ENCODE data around the gene FZD7.

FZD7 gene

GRCh38 chr2:202014318-202014717 is 19.3 kb upstream of the FZD7 start:
- no peak for DNase-seq (ENCODE audit: low read depth)

- no peak for DNase-seq (ENCODE audit: low read depth)
Observed at GRCh38 chr2:202014759-202015211, 18.9 kb upstream of the FZD7 start.

GRCh38 chr2:202015471-202015870 is 18.2 kb upstream of the FZD7 start:
- no peak for DNase-seq (ENCODE audit: low read depth)

GRCh38 chr2:202016579-202017227 is 17.0 kb upstream of the FZD7 start:
- DNase-seq (ENCODE audit: low read depth) = no peak

DNA sequence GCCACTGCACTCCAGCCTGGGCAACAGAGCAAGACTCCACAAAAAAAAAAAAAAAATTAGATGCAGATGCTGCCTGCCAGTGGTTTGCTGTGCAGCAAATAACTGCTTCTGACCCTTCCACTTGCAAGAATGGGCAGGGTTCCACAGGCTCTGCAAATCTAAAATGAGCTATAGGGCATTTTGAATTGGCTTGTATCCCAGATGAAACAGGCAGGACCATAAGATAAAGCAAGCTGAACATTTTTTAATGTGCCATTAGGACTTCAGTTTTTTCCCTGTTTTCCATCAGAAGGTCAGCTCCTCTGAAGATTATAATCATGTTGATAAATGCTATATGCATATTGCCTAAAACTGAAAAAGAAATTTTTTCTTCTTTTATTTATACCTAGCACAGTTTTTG is 15.7 kb upstream of the FZD7 start:
- DNase-seq (ENCODE audit: low read depth) = no peak

DNA sequence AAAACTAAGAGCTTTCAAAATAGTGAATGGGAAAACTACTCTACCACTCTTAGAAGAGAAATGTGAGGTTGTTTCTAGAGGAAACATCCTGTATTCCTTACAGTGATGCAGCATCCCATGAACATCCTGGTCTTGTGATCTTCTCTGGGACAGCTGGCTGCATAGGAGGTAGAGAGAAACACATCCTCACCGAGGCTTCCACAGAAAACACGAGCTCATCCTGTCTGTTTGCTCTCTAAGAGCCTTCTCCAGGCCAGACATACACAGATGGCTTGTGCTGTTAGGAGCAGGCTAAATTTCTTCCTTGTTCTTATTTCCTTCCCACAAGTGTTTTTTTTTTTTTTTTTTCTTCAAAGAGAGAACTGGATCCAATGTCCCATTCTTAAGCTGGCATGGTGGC is 14.7 kb upstream of the FZD7 start:
- DNase-seq (ENCODE audit: low read depth) = no peak

GRCh38 chr2:202019689-202020450 is 13.8 kb upstream of the FZD7 start:
- DNase-seq (ENCODE audit: low read depth) = no peak

GRCh38 chr2:202022755-202023154 is 10.9 kb upstream of the FZD7 start:
- DNase-seq (ENCODE audit: low read depth) = no peak

DNA sequence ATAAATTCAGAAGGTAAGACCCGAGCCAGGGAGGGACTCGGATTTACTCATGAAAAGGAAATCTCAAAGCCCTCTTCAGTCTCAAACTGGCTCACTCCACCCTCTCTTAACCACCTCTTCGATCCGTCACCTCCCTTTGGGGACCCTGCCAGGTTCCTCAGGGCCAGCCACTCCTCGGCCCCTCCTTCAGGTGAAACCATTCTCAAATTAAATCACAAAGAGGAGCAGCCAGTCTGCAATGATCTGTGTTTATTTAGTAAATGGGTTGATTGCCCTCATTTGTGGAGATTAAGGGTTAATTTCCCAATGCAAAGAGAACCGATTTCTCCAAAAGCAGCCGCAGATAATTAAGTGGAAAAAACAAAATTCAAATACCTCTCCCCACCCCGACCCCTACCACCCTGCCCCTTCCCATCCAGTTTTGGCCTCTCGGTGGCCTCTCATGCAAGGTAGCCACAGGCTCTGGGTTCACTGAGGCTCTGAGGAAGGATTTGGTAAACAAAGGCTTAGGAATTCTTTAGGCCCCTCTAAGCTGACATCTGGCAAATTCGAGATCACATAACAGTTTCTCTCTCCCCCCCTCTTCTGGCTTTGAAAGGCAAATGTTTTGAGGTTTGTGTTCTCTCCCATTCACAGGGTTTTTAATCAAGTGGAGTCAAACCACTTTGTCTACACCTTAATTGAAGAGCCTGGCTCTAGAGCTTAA is 10.3 kb upstream of the FZD7 start:
- no peak for DNase-seq (ENCODE audit: low read depth)

DNA sequence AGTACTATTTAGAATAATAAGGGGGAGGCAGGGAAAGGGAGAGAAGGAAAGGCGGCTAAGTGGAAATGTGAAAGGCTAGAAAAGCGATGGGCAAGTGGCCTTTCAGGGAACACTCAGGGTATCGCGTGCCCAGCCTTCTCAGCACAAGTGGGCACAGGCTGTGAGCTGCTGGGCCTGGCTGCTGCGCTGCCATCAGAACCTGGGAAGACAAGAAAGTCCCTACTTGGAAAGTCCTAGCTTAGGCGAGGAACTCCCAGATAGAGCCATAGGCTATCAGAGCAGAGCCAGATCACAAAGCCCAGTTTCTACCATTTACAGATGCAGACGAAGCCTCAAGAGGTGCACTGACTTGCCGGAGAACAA is 9.8 kb upstream of the FZD7 start:
- no peak for DNase-seq (ENCODE audit: low read depth)

- no peak for DNase-seq (ENCODE audit: low read depth)
Observed at GRCh38 chr2:202024871-202025270, 8.8 kb upstream of the FZD7 start.

DNA sequence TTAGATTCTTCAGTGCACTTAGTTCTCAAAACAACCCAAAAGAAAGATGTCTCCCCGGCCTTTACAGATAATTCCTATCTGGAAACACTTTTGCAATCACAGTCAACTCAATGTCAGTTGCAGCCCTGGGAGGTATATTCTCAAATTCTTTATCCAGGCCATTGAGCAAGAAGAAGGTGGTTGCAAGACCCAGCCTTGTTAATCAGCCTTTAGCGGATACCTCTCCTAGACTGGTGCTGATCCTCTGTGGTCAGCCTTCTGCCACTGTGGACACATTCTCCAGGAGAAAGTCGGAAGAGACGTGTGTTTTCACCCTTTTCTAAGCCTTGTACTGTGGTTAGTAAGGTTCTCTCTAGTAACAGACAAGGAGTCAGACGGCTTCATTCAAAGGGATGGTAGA is 7.8 kb upstream of the FZD7 start:
- no peak for DNase-seq (ENCODE audit: low read depth)

DNA sequence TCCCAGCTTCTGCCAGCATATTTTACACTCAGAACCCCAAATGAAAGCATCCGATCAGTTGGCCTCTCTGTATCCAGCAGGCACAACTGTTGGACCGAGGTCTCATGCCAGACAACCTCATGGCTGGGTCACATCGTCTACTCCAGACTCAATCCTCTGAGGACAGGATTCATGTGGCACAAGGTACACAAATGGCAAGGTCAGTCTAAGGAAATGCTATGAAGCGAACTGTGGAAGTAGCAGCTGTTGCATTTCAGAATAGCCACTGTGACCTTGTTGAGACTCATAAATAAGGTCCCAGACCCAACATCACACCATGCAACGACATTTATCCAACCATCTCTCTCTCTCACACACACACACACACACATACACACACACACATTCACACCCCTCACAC is 7.1 kb upstream of the FZD7 start:
- no peak for DNase-seq (ENCODE audit: low read depth)

DNA sequence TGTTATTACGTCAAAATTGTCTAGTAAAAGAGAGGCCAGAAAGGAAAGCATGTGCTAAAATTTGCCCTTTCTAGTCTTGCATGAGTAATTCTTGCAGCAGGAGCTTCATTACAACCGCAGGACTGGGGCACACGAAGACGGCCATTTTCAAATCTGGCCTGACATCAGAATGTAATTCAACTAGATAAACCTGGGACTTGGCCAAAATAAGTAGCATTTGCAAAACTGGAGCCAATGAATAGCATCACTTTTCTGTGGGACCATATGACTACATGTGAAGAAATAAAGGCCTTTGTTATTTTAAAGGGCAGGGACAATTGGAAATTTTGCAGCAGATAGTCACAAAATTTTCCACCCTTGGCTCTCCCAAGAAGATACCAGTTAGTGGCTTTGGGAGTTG is 3.0 kb upstream of the FZD7 start:
- no peak for DNase-seq (ENCODE audit: low read depth)

GRCh38 chr2:202031246-202031951 is 2.3 kb upstream of the FZD7 start:
- no peak for DNase-seq (ENCODE audit: low read depth)

- DNase-seq (ENCODE audit: low read depth) = no peak
Observed at GRCh38 chr2:202032846-202033316, 774 bp upstream of the FZD7 start.

DNA sequence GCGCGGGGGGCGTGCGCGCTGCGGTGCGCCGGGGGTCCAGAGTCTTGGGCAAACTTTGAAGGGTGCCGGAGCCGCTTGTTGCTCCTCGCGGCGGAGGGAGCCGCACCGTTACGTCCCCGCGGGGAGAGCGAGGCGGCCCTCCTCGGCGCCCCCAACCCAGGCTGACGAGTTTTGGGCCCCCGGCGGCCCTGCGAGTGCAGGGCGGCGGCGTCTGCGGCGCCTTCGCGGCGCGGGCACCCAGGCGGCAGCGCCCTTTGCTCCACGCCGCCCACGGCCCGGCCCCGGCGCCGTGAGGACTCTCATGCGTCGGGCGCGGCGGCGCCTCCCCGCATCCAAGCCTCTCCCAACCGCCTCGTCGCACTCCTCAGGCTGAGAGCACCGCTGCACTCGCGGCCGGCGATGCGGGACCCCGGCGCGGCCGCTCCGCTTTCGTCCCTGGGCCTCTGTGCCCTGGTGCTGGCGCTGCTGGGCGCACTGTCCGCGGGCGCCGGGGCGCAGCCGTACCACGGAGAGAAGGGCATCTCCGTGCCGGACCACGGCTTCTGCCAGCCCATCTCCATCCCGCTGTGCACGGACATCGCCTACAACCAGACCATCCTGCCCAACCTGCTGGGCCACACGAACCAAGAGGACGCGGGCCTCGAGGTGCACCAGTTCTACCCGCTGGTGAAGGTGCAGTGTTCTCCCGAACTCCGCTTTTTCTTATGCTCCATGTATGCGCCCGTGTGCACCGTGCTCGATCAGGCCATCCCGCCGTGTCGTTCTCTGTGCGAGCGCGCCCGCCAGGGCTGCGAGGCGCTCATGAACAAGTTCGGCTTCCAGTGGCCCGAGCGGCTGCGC is 814 bp downstream of the FZD7 start:
- no peak for DNase-seq (ENCODE audit: low read depth)

DNA sequence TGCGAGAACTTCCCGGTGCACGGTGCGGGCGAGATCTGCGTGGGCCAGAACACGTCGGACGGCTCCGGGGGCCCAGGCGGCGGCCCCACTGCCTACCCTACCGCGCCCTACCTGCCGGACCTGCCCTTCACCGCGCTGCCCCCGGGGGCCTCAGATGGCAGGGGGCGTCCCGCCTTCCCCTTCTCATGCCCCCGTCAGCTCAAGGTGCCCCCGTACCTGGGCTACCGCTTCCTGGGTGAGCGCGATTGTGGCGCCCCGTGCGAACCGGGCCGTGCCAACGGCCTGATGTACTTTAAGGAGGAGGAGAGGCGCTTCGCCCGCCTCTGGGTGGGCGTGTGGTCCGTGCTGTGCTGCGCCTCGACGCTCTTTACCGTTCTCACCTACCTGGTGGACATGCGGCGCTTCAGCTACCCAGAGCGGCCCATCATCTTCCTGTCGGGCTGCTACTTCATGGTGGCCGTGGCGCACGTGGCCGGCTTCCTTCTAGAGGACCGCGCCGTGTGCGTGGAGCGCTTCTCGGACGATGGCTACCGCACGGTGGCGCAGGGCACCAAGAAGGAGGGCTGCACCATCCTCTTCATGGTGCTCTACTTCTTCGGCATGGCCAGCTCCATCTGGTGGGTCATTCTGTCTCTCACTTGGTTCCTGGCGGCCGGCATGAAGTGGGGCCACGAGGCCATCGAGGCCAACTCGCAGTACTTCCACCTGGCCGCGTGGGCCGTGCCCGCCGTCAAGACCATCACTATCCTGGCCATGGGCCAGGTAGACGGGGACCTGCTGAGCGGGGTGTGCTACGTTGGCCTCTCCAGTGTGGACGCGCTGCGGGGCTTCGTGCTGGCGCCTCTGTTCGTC is 1.7 kb downstream of the FZD7 start:
- DNase-seq (ENCODE audit: low read depth) = no peak

DNA sequence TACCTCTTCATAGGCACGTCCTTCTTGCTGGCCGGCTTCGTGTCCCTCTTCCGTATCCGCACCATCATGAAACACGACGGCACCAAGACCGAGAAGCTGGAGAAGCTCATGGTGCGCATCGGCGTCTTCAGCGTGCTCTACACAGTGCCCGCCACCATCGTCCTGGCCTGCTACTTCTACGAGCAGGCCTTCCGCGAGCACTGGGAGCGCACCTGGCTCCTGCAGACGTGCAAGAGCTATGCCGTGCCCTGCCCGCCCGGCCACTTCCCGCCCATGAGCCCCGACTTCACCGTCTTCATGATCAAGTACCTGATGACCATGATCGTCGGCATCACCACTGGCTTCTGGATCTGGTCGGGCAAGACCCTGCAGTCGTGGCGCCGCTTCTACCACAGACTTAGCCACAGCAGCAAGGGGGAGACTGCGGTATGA is 2.3 kb downstream of the FZD7 start:
- DNase-seq (ENCODE audit: low read depth) = no peak

DNA sequence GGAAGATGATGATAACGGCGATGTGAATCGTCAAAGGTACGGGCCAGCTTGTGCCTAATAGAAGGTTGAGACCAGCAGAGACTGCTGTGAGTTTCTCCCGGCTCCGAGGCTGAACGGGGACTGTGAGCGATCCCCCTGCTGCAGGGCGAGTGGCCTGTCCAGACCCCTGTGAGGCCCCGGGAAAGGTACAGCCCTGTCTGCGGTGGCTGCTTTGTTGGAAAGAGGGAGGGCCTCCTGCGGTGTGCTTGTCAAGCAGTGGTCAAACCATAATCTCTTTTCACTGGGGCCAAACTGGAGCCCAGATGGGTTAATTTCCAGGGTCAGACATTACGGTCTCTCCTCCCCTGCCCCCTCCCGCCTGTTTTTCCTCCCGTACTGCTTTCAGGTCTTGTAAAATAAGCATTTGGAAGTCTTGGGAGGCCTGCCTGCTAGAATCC is 3.0 kb downstream of the FZD7 start:
- no peak for DNase-seq (ENCODE audit: low read depth)

DNA sequence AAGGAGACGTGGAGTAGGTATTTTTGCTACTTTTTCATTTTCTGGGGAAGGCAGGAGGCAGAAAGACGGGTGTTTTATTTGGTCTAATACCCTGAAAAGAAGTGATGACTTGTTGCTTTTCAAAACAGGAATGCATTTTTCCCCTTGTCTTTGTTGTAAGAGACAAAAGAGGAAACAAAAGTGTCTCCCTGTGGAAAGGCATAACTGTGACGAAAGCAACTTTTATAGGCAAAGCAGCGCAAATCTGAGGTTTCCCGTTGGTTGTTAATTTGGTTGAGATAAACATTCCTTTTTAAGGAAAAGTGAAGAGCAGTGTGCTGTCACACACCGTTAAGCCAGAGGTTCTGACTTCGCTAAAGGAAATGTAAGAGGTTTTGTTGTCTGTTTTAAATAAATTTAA is 3.4 kb downstream of the FZD7 start:
- no peak for DNase-seq (ENCODE audit: low read depth)
